HepG2 (cell line): ENCODE results near the gene CES2. TPM values are rescaled to one million over a fixed set of nuclear protein-coding genes. Genes with fewer than 3 reads are reported as not detected.
A peak's percentile ranks its signal among the peaks of the same experiment; 100 is the strongest.

Source experiments
- ATAC-seq: fragments of 200-7000 bp; cut with Tn5 transposase; 3 replicates; pipeline ENCODE4 v1.9.1; 2020; ENCODE audit warnings: mild to moderate bottlenecking, moderate library complexity
- BruUV-seq: library from RNA; stranded (reverse); fragments of 400-500 nt; replicated peaks from 2 replicates; lab custom pipeline; 2021; lab: Mats Ljungman, UMichigan
- CTCF ChIA-PET: fragments of 300-600 bp; formaldehyde crosslinking; extraction: SDS; loops from one replicate; lab custom pipeline; 2021; ENCODE audit warnings: low total read pairs, inconsistent platforms, low intra/inter-chr PET ratio; lab: Yijun Ruan, JAX
- POLR2A ChIA-PET: fragments of 350-600 bp; sonication (Branson Sonifier 250); formaldehyde crosslinking; loops from one replicate; lab custom pipeline; 2020; ENCODE audit warnings: antibody characterized with exemption, inconsistent platforms; lab: Yijun Ruan, JAX
- DNase-seq: peaks from one replicate; pipeline ENCODE4 v3.0.0-alpha.2; 2015; ENCODE audit warnings: low spot score
- FAIRE-seq: peaks from 3 replicates; lab custom pipeline; 2011; peaks lifted over from hg19 to GRCh38; lab: Jason Lieb, UNC
- H2AFZ ChIP-seq: one replicate; pipeline ENCODE4 v1.6.1; 2011; ENCODE audit warnings: low read length, inconsistent platforms
- H3K27ac ChIP-seq: fragments of 300-600 bp; 3 replicates; pipeline ENCODE4 v1.8.0; 2011; ENCODE audit warnings: mixed run types, mild to moderate bottlenecking, mixed read lengths, low read length, inconsistent platforms; ENCODE audit not compliant: insufficient read depth; ENCODE audit errors: extremely low read length
- H3K27me3 ChIP-seq, 2 experiments: fragments of 200-600 bp in 1 of 2; 2 replicates in 1 of 2; 3 replicates in 1 of 2; pipeline versions ENCODE4 v1.6.0 to v1.8.0; 2011; ENCODE audit warnings: low read length in 2 of 2, mild to moderate bottlenecking in 2 of 2, moderate library complexity in 2 of 2, inconsistent platforms in 1 of 2; ENCODE audit not compliant: insufficient read depth in 2 of 2, control insufficient read depth in 1 of 2
- H3K36me3 ChIP-seq, 2 experiments: fragments of 200-600 bp in 1 of 2; replicated peaks in 1 of 2; 2 replicates in 1 of 2; 3 replicates in 1 of 2; pipeline versions ENCODE4 v1.5.1 to v1.8.0; 2011; ENCODE audit warnings: low read length in 2 of 2, inconsistent platforms in 1 of 2; ENCODE audit not compliant: insufficient read depth in 2 of 2, control insufficient read depth in 1 of 2
- H3K4me1 ChIP-seq: 2 replicates; pipeline ENCODE4 v1.5.1; 2012; ENCODE audit warnings: low read length, inconsistent platforms; ENCODE audit not compliant: insufficient read depth
- H3K4me2 ChIP-seq: 2 replicates; pipeline ENCODE4 v1.6.0; 2011; ENCODE audit warnings: low read depth, low read length, inconsistent platforms
- H3K4me3 ChIP-seq, 3 experiments: fragments of 200-600 bp in 1 of 3; sonication (generic), shearing (Covaris generic) in 1 of 3; replicated peaks in 1 of 3; 2 replicates each; pipeline ENCODE4 v1.5.1; 2011 to 2016; ENCODE audit warnings: low read length in 3 of 3, inconsistent platforms in 2 of 3, low read depth in 2 of 3, mild to moderate bottlenecking in 2 of 3, control low read depth in 1 of 3, mixed read lengths in 1 of 3; ENCODE audit not compliant: insufficient read depth in 1 of 3
- H3K79me2 ChIP-seq: one replicate; pipeline ENCODE4 v1.6.1; 2011; ENCODE audit warnings: low read length, inconsistent platforms; ENCODE audit not compliant: insufficient read depth
- H3K9ac ChIP-seq: 2 replicates; pipeline ENCODE4 v1.6.0; 2011; ENCODE audit warnings: mild to moderate bottlenecking, low read depth, low read length, inconsistent platforms; ENCODE audit not compliant: insufficient read depth
- H3K9me3 ChIP-seq: 2 replicates; pipeline ENCODE4 v1.5.1; 2012; ENCODE audit warnings: mild to moderate bottlenecking, low read length
- H4K20me1 ChIP-seq: 2 replicates; pipeline ENCODE4 v1.6.0; 2011; ENCODE audit warnings: inconsistent platforms, mild to moderate bottlenecking, low read length, moderate library complexity; ENCODE audit not compliant: insufficient read depth
- BRD4 ChIP-seq: sonication (generic); formaldehyde crosslinking; IDR thresholded peaks from 2 replicates; pipeline ENCODE4 v1.4.0; 2020; ENCODE audit warnings: missing genetic modification reagents
- CREB3 ChIP-seq: sonication (generic); formaldehyde crosslinking; IDR thresholded peaks from 2 replicates; pipeline ENCODE4 v1.5.0; 2020; ENCODE audit warnings: missing genetic modification reagents
- HDAC1 ChIP-seq: sonication (generic); formaldehyde crosslinking; IDR thresholded peaks from 2 replicates; pipeline ENCODE4 v1.5.1; 2020; ENCODE audit warnings: mild to moderate bottlenecking, missing genetic modification reagents
- SNAPC5 ChIP-seq: sonication (generic); formaldehyde crosslinking; IDR thresholded peaks from 2 replicates; pipeline ENCODE4 v1.8.1; 2023; ENCODE audit warnings: mild to moderate bottlenecking, missing genetic modification reagents, borderline replicate concordance
- THAP8 ChIP-seq: sonication (generic); formaldehyde crosslinking; IDR thresholded peaks from 2 replicates; pipeline ENCODE4 v1.5.1; 2020; ENCODE audit warnings: missing genetic modification reagents, mild to moderate bottlenecking, borderline replicate concordance
- TSC22D2 ChIP-seq: sonication (generic); formaldehyde crosslinking; IDR thresholded peaks from 2 replicates; pipeline ENCODE4 v1.5.1; 2020; ENCODE audit warnings: missing genetic modification reagents, mild to moderate bottlenecking, borderline replicate concordance
- USF2 ChIP-seq, 2 experiments: sonication (generic) in 1 of 2; formaldehyde crosslinking in 1 of 2; IDR thresholded peaks; 2 replicates each; pipeline versions ENCODE4 v1.5.1 to v1.6.1; 2011 to 2020; ENCODE audit warnings: borderline replicate concordance in 1 of 2, low read depth in 1 of 2, low read length in 1 of 2, mild to moderate bottlenecking in 1 of 2, missing genetic modification reagents in 1 of 2, moderate library complexity in 1 of 2
- ZEB1 ChIP-seq: IDR thresholded peaks from 2 replicates; pipeline ENCODE4 v1.6.1; 2012; ENCODE audit warnings: mild to moderate bottlenecking, low read depth, inconsistent platforms; ENCODE audit not compliant: insufficient replicate concordance
- ZNF3 ChIP-seq: IDR thresholded peaks from 2 replicates; pipeline ENCODE4 v1.7.0; 2017; ENCODE audit warnings: inconsistent platforms
- ZNF841 ChIP-seq: sonication (generic); formaldehyde crosslinking; IDR thresholded peaks from 2 replicates; pipeline ENCODE4 v1.8.1; 2023; ENCODE audit warnings: missing genetic modification reagents, borderline replicate concordance
- WGBS: methylation state at CpG from one replicate; pipeline ENCODE4 v1.1.6; 2017; ENCODE audit warnings: low lambda C conversion rate; 5-methylcytosine and 5-hydroxymethylcytosine counted together
- in situ Hi-C: cut with HindIII; loops from 2 replicates; pipeline ENCODE4 v1.10.0; 2017; ENCODE audit warnings: low pct_unique_long_range_greater_than_20kb; ENCODE audit not compliant: extremely low pct_ligation_motif_present
- intact Hi-C: fragments of 100-400 bp; cut with micrococcal nuclease; formaldehyde crosslinking; loops from one replicate; pipeline ENCODE4 v1.10.0; 2022; ENCODE audit not compliant: unreplicated experiment
- polyA plus RNA-seq, 8 experiments: library from polyadenylated mRNA; depleted of rRNA in 3 of 8; stranded (reverse) in 7 of 8; unstranded in 1 of 8; fragments of >200 nt; fragmentation: Illumina TruSeq in 4 of 8; extraction: Trizol in 4 of 8; gene quantifications; 2 replicates each; pipeline versions ENCODE4 v1.2.1 to v1.2.3, GENCODE V29; 2011 to 2016; ENCODE audit warnings: low read depth in 4 of 8, missing spikeins in 1 of 8, mixed read lengths in 1 of 8; ENCODE audit not compliant: insufficient read depth in 1 of 8
- total RNA-seq, 5 experiments: library from RNA; depleted of rRNA; stranded (reverse); fragments of >200 nt; fragmentation: Illumina TruSeq; extraction: Trizol; gene quantifications; 2 replicates each; pipeline ENCODE4 v1.2.3, GENCODE V29; 2016; ENCODE audit warnings: low read depth in 1 of 5

CES2 gene
- total and polyA plus RNA-seq, 2 of the 13 experiments (the other 11 are each of a cell fraction or from before 2014, with no cell fraction given) = 50.6 to 63.8 TPM

- TF ChIP-seq CREB3 (CRISPR knock-in tag) (no peak), USF2 (IDR thresholded peaks at IDR 0.05; ENCODE audit: low read depth, low read length) (no peak), USF2 (CRISPR knock-in tag; IDR thresholded peaks at IDR 0.05; ENCODE audit: borderline replicate concordance) (no peak), HDAC1 (CRISPR knock-in tag) (peak; percentile 14; the same call in 1 of the 2 replicates), BRD4 (CRISPR knock-in tag) (no peak), ZEB1 (no peak)
These were observed 15.6 kb upstream of the CES2 start (continued) for GRCh38 chr16:66919569-66920298.

GRCh38 chr16:66920299-66920590, 15.1 kb upstream of the CES2 start:
- Histone ChIP-seq H3K4me3 (no peak overlapping the region), H3K9me3 (no peaks in the 10 kb centered on the region), H2AFZ (no peak overlapping the region), H3K27ac (no peak overlapping the region), H3K4me1 (peaks cover 37% of the 10 kb centered on the region), H3K27me3 (peaks cover 0 to 8% of the 10 kb centered on the region in 2 experiments; a peak in 4 of 5 replicates), H3K4me2 (no peak overlapping the region), H3K79me2 (no peaks in the 10 kb centered on the region), H4K20me1 (no peaks in the 10 kb centered on the region), H3K36me3 (no peaks in the 10 kb centered on the region), H3K9ac (no peak overlapping the region)
- in situ Hi-C loops = no loop called here
- DNase-seq (no peak), FAIRE-seq (no peak), ATAC-seq (no peak)
- ChIA-PET CTCF (no interaction called here), POLR2A (interaction anchor here (1.8 to 7.3 kb wide), 3 partner anchors 11 to 18 kb away, joined by 5 to 86 read pairs (median 10); no protein-coding TSS in a partner anchor)
- BruUV-seq = no TSS peak
- intact Hi-C loops = no loop called here
- 35% methylated on average over 2 of the region's 2 CpGs for WGBS
- TF ChIP-seq ZNF3 (CRISPR knock-in tag) (no peak), SNAPC5 (CRISPR knock-in tag) (no peak), TSC22D2 (CRISPR knock-in tag) (no peak), THAP8 (CRISPR knock-in tag) (no peak), ZNF841 (CRISPR knock-in tag) (no peak)
